ENCODE measurements around the gene MED1.
A peak's percentile ranks its signal among the peaks of the same experiment; 100 is the strongest.
"Not testable (repeated sequence)": the region's sequence is repeated elsewhere in the genome, so short reads cannot be mapped to it uniquely, and the experiment has no call there.

MED1 gene

GRCh38 chr17:39462631-39463375 lies 11.7 kb upstream of the MED1 start:
- Mint-ChIP-seq H3K4me1 (ENCODE audit: low read depth) (peaks cover 33% of the 10 kb centered on the region), H3K4me3 (peak overlapping the region; percentile 90), H3K27ac (peak overlapping the region; percentile 97), H3K36me3 (ENCODE audit: low read depth) (peaks cover 41% of the 10 kb centered on the region), H3K9me3 (no peaks in the 10 kb centered on the region), H3K27me3 (ENCODE audit: low read depth) (no peaks in the 10 kb centered on the region)
- peak; percentile 14 for DNase-seq (ENCODE audit: low spot score)

GRCh38 chr17:39461926-39462569 lies 11.0 kb upstream of the MED1 start:
- Mint-ChIP-seq H3K36me3 (ENCODE audit: low read depth) (peaks cover 34% of the 10 kb centered on the region), H3K9me3 (no peaks in the 10 kb centered on the region), H3K27me3 (ENCODE audit: low read depth) (no peaks in the 10 kb centered on the region), H3K27ac (peak overlapping the region; percentile 97), H3K4me3 (peak overlapping the region; percentile 90), H3K4me1 (ENCODE audit: low read depth) (peaks cover 26% of the 10 kb centered on the region)
- no peak for DNase-seq (ENCODE audit: low spot score)

- peaks cover 24% of the 10 kb centered on the region for H3K4me1 Mint-ChIP-seq (ENCODE audit: low read depth)
- peak within 1 kb of the TSS; percentile 90 for H3K4me3 Mint-ChIP-seq
- H3K27ac Mint-ChIP-seq: peak within 1 kb of the TSS; percentile 97
- no peaks in the 10 kb centered on the region for H3K27me3 Mint-ChIP-seq (ENCODE audit: low read depth)
- peaks cover 31% of the 10 kb centered on the region for H3K36me3 Mint-ChIP-seq (ENCODE audit: low read depth)
- DNase-seq (ENCODE audit: low spot score): peak; percentile 92
- no peaks in the 10 kb centered on the region for H3K9me3 Mint-ChIP-seq
Measured at GRCh38 chr17:39461113-39461925, 10.3 kb upstream of the MED1 start, which contains the start of gene CDK12. TSS of gene CDK12 (plus strand) at chr17:39461486. CDS start at chr17:39462072, 586 bp downstream.

- Mint-ChIP-seq H3K4me1 (ENCODE audit: low read depth) (peaks cover 9% of the 10 kb centered on the region), H3K27ac (no peak overlapping the region), H3K9me3 (no peaks in the 10 kb centered on the region), H3K4me3 (no peak overlapping the region), H3K36me3 (ENCODE audit: low read depth) (peaks cover 4% of the 10 kb centered on the region), H3K27me3 (ENCODE audit: low read depth) (no peaks in the 10 kb centered on the region)
- DNase-seq (ENCODE audit: low spot score): no peak
Measured at GRCh38 chr17:39455919-39456318, 4.9 kb upstream of the MED1 start.

GRCh38 chr17:39450051-39450450 lies 1.0 kb downstream of the MED1 start:
- no peak for DNase-seq (ENCODE audit: low spot score)
- no peaks in the 10 kb centered on the region for H3K27me3 Mint-ChIP-seq (ENCODE audit: low read depth)
- peaks cover 15% of the 10 kb centered on the region for H3K4me1 Mint-ChIP-seq (ENCODE audit: low read depth)
- H3K4me3 Mint-ChIP-seq: peak overlapping the region; percentile 97
- peak overlapping the region; percentile 49 for H3K27ac Mint-ChIP-seq
- H3K9me3 Mint-ChIP-seq: no peaks in the 10 kb centered on the region
- peaks cover 28% of the 10 kb centered on the region for H3K36me3 Mint-ChIP-seq (ENCODE audit: low read depth)

GRCh38 chr17:39447561-39447960 lies 3.5 kb downstream of the MED1 start:
- peaks cover 38% of the 10 kb centered on the region for H3K36me3 Mint-ChIP-seq (ENCODE audit: low read depth)
- no peaks in the 10 kb centered on the region for H3K27me3 Mint-ChIP-seq (ENCODE audit: low read depth)
- no peak overlapping the region for H3K27ac Mint-ChIP-seq
- no peak overlapping the region for H3K4me3 Mint-ChIP-seq
- H3K9me3 Mint-ChIP-seq: no peaks in the 10 kb centered on the region
- DNase-seq (ENCODE audit: low spot score): no peak
- H3K4me1 Mint-ChIP-seq (ENCODE audit: low read depth): peaks cover 19% of the 10 kb centered on the region

GRCh38 chr17:39443326-39443725 lies 7.7 kb downstream of the MED1 start:
- H3K27me3 Mint-ChIP-seq (ENCODE audit: low read depth): no peaks in the 10 kb centered on the region
- H3K9me3 Mint-ChIP-seq: no peaks in the 10 kb centered on the region
- peaks cover 54% of the 10 kb centered on the region for H3K36me3 Mint-ChIP-seq (ENCODE audit: low read depth)
- no peak overlapping the region for H3K27ac Mint-ChIP-seq
- no peak for DNase-seq (ENCODE audit: low spot score)
- H3K4me3 Mint-ChIP-seq: no peak overlapping the region
- peaks cover 5% of the 10 kb centered on the region for H3K4me1 Mint-ChIP-seq (ENCODE audit: low read depth)

GRCh38 chr17:39439868-39440267 lies 11.2 kb downstream of the MED1 start:
- H3K9me3 Mint-ChIP-seq; DNase-seq (ENCODE audit: low spot score); H3K27me3 Mint-ChIP-seq (ENCODE audit: low read depth); H3K4me3 Mint-ChIP-seq; H3K27ac Mint-ChIP-seq; H3K4me1 Mint-ChIP-seq (ENCODE audit: low read depth): not testable (repeated sequence)
- peaks cover 42% of the 10 kb centered on the region for H3K36me3 Mint-ChIP-seq (ENCODE audit: low read depth)

- Mint-ChIP-seq H3K4me1 (ENCODE audit: low read depth) (no peaks in the 10 kb centered on the region), H3K27me3 (ENCODE audit: low read depth) (no peaks in the 10 kb centered on the region), H3K36me3 (ENCODE audit: low read depth) (peaks cover 48% of the 10 kb centered on the region), H3K27ac (no peak overlapping the region), H3K9me3 (no peaks in the 10 kb centered on the region), H3K4me3 (no peak overlapping the region)
- DNase-seq (ENCODE audit: low spot score): no peak
Measured at GRCh38 chr17:39429600-39429999, 21.5 kb downstream of the MED1 start.

- Mint-ChIP-seq H3K9me3 (no peaks in the 10 kb centered on the region), H3K27me3 (ENCODE audit: low read depth) (no peaks in the 10 kb centered on the region), H3K36me3 (ENCODE audit: low read depth) (peaks cover 43% of the 10 kb centered on the region), H3K4me3 (no peak overlapping the region), H3K27ac (no peak overlapping the region), H3K4me1 (ENCODE audit: low read depth) (no peaks in the 10 kb centered on the region)
- DNase-seq (ENCODE audit: low spot score): no peak
Measured at GRCh38 chr17:39416141-39416540, 34.9 kb downstream of the MED1 start.

- Mint-ChIP-seq H3K4me1 (ENCODE audit: low read depth) (peaks cover 12% of the 10 kb centered on the region), H3K27ac (no peak overlapping the region), H3K9me3 (no peaks in the 10 kb centered on the region), H3K36me3 (ENCODE audit: low read depth) (peaks cover 52% of the 10 kb centered on the region), H3K4me3 (no peak overlapping the region), H3K27me3 (ENCODE audit: low read depth) (no peaks in the 10 kb centered on the region)
- no peak for DNase-seq (ENCODE audit: low spot score)
Measured at GRCh38 chr17:39410279-39410678, 40.8 kb downstream of the MED1 start.

- peaks cover 20% of the 10 kb centered on the region for H3K4me1 Mint-ChIP-seq (ENCODE audit: low read depth)
- H3K9me3 Mint-ChIP-seq: no peaks in the 10 kb centered on the region
- no peak overlapping the region for H3K4me3 Mint-ChIP-seq
- no peak for DNase-seq (ENCODE audit: low spot score)
- no peak overlapping the region for H3K27ac Mint-ChIP-seq
- H3K36me3 Mint-ChIP-seq (ENCODE audit: low read depth): peaks cover 44% of the 10 kb centered on the region
- H3K27me3 Mint-ChIP-seq (ENCODE audit: low read depth): no peaks in the 10 kb centered on the region
Measured at GRCh38 chr17:39408360-39408759, 42.7 kb downstream of the MED1 start.

GRCh38 chr17:39406951-39407350 lies 44.1 kb downstream of the MED1 start:
- Mint-ChIP-seq H3K27me3 (ENCODE audit: low read depth) (peaks cover under 1% of the 10 kb centered on the region), H3K36me3 (ENCODE audit: low read depth) (peaks cover 40% of the 10 kb centered on the region), H3K27ac (no peak overlapping the region), H3K4me1 (ENCODE audit: low read depth) (peaks cover 24% of the 10 kb centered on the region), H3K9me3 (no peaks in the 10 kb centered on the region), H3K4me3 (no peak overlapping the region)
- no peak for DNase-seq (ENCODE audit: low spot score)

GRCh38 chr17:39405436-39405835 lies 45.6 kb downstream of the MED1 start:
- DNase-seq (ENCODE audit: low spot score): no peak
- H3K4me3 Mint-ChIP-seq: no peak overlapping the region
- H3K27ac Mint-ChIP-seq: peak overlapping the region; percentile 34
- no peaks in the 10 kb centered on the region for H3K9me3 Mint-ChIP-seq
- H3K4me1 Mint-ChIP-seq (ENCODE audit: low read depth): peaks cover 28% of the 10 kb centered on the region
- peaks cover 2% of the 10 kb centered on the region for H3K27me3 Mint-ChIP-seq (ENCODE audit: low read depth)
- peaks cover 37% of the 10 kb centered on the region for H3K36me3 Mint-ChIP-seq (ENCODE audit: low read depth)

Measured in T-helper 2 cell treated with Interferon-gamma antibody and Interleukin-4, amounts not matched to agents 5 μg/mL and 100 μg/mL, for 36 hours (primary cell).